Sigmoid colon (tissue), 7 donors: Measurements from ENCODE around the gene TBC1D22A. TPM values are rescaled to one million over a fixed set of nuclear protein-coding genes. Genes with fewer than 3 reads are reported as not detected.

Experiments
- DNase-seq: peaks from one replicate; pipeline ENCODE4 v3.0.0-alpha.2; 2019
- H3K27ac ChIP-seq, 4 donors: fragments of 200-600 bp; sonication (generic); one replicate each; pipeline ENCODE4 v1.5.1; 2016 to 2019; ENCODE audit warnings: mild to moderate bottlenecking in 1 of 4
- H3K27me3 ChIP-seq, 3 donors: fragments of 200-600 bp; sonication (generic); one replicate each; pipeline ENCODE4 v1.5.1; 2019; ENCODE audit warnings: mild to moderate bottlenecking in 1 of 3
- H3K36me3 ChIP-seq, 4 donors: fragments of 200-600 bp; sonication (generic); one replicate each; pipeline ENCODE4 v1.5.1; 2016 to 2019
- H3K4me1 ChIP-seq, 4 donors: fragments of 200-600 bp; sonication (generic); one replicate each; pipeline ENCODE4 v1.5.1; 2017 to 2019
- H3K4me3 ChIP-seq, 4 donors: fragments of 200-600 bp; sonication (generic); one replicate each; pipeline ENCODE4 v1.5.1; 2017 to 2019; ENCODE audit warnings: mild to moderate bottlenecking in 2 of 4, moderate library complexity in 1 of 4
- H3K9me3 ChIP-seq, 4 donors: fragments of 200-600 bp in 3 of 4; sonication (generic) in 3 of 4; one replicate each; pipeline versions ENCODE4 v1.5.1 to v1.6.1; 2013 to 2019
- EP300 ChIP-seq, 4 donors: sonication (generic); formaldehyde crosslinking; IDR thresholded peaks; one replicate each; pipeline ENCODE4 v1.6.1; 2017; ENCODE audit warnings: antibody characterized with exemption in 4 of 4
- POLR2A ChIP-seq, 2 donors: fragments of 450-650 bp; IDR thresholded peaks; one replicate each; pipeline ENCODE4 v1.6.1; 2016; ENCODE audit warnings: antibody characterized with exemption in 2 of 2, mild to moderate bottlenecking in 2 of 2, moderate library complexity in 2 of 2
- POLR2AphosphoS5 ChIP-seq, 4 donors: sonication (generic); formaldehyde crosslinking; IDR thresholded peaks; one replicate each; pipeline ENCODE4 v1.6.1; 2017; ENCODE audit warnings: antibody characterized with exemption in 4 of 4
- WGBS, 2 donors: extraction: QIAGEN DNeasy Blood & Tissue Kit; methylation state at CpG; one replicate each; pipeline ENCODE4 v1.1.7; 2013; 5-methylcytosine and 5-hydroxymethylcytosine counted together
- intact Hi-C: fragments of 100-400 bp; cut with DNase I; formaldehyde crosslinking; loops from one replicate; pipeline ENCODE4 v1.15.1; 2023
- polyA plus RNA-seq, 3 donors: library from polyadenylated mRNA; stranded (reverse); fragments of 200-250 nt; gene quantifications; one replicate each; pipeline ENCODE4 v1.2.3, GENCODE V29; 2013
- total RNA-seq, 4 donors: library from RNA; depleted of rRNA; stranded (reverse); fragments of >200 nt; gene quantifications; one replicate each; pipeline ENCODE4 v1.1.0, GENCODE V29; 2016
- TF ChIP-seq, protein P1 (sequence below), 4 experiments: fragments of 450-650 bp in 3 of 4; fragments of 200-600 bp in 1 of 4; IDR thresholded peaks; one replicate each; pipeline ENCODE4 v1.5.1; 2016 to 2019; ENCODE audit warnings: antibody characterized with exemption in 4 of 4, mild to moderate bottlenecking in 3 of 4, moderate library complexity in 2 of 4
- donor health status: healthy with polysubstance abuse.
- donor health status: Bipolar disorder and iron deficiency.
- donor health status: healthy.

The TBC1D22A gene
- total and polyA plus RNA-seq, 7 donors = 13.6 to 34.6 (median 14.3) TPM

DNA sequence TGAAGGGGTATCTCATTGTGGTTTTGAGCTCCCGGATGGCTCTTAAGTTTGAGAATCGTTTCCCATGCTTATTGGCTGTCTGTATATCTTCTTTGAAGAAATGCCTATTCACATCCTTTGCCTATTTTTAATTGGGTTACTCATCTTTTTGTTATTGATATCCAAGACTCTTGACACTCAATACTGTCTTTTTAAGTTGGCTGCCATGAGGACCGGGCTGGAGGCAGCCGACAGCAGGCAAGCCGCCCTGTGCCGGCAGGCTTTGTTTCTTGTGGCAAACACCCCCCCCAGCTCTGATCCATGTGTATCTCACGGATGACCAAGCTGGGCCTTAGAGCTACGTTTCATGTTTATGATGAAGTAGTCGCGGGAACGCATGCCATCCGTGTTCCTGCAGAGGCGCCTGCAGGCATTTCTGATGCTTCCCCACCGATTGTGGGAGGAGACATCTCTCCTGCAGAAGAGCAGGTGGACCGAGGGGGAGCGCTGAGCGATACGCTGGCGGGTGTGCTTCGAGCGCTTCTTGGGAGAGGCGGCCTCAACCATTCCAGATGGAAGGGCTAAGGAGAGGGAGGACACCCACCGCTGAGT lies 95.8 kb downstream of the TBC1D22A start:
- TF ChIP-seq, protein P1, sequence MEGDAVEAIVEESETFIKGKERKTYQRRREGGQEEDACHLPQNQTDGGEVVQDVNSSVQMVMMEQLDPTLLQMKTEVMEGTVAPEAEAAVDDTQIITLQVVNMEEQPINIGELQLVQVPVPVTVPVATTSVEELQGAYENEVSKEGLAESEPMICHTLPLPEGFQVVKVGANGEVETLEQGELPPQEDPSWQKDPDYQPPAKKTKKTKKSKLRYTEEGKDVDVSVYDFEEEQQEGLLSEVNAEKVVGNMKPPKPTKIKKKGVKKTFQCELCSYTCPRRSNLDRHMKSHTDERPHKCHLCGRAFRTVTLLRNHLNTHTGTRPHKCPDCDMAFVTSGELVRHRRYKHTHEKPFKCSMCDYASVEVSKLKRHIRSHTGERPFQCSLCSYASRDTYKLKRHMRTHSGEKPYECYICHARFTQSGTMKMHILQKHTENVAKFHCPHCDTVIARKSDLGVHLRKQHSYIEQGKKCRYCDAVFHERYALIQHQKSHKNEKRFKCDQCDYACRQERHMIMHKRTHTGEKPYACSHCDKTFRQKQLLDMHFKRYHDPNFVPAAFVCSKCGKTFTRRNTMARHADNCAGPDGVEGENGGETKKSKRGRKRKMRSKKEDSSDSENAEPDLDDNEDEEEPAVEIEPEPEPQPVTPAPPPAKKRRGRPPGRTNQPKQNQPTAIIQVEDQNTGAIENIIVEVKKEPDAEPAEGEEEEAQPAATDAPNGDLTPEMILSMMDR (IDR thresholded peaks at IDR 0.05) = no peak
- TF ChIP-seq EP300 (IDR thresholded peaks at IDR 0.05) = no peak
- no peak for TF ChIP-seq POLR2A (IDR thresholded peaks at IDR 0.05)
- no peak for TF ChIP-seq POLR2AphosphoS5 (IDR thresholded peaks at IDR 0.05)
- Histone ChIP-seq H3K9me3 (no peaks in the 10 kb centered on the region), H3K36me3 (no peaks in the 10 kb centered on the region), H3K4me3 (no peak overlapping the region), H3K27me3 (no peaks in the 10 kb centered on the region), H3K27ac (no peak overlapping the region), H3K4me1 (no peaks in the 10 kb centered on the region)
- intact Hi-C loops = no loop called here
- 97% methylated on average over 23 of the region's 23 CpGs for WGBS, 2 donors
- no peak for DNase-seq

DNA sequence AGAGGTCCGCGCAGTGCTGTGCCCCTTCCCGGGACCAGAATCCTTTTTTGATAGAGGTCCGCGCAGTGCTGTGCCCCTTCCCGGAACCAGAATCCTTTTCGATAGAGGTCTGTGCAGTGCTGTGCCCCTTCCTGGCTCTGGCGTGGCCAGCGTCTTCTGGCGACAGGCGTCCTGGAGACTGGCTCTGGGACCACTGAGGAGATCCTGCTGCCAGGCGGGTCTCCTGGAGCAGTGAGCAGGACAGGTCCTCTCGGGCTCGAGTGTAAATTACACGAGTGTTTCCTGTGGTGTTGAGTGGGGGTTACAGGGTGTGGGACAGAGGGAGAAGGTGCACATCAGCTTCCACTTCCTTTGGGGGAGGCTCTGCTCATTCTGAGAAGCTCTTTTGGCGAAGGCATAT lies 98.1 kb downstream of the TBC1D22A start:
- DNase-seq = no peak
- H3K36me3 ChIP-seq = no peaks in the 10 kb centered on the region
- TF ChIP-seq POLR2A (IDR thresholded peaks at IDR 0.05) = no peak
- no peak for TF ChIP-seq POLR2AphosphoS5 (IDR thresholded peaks at IDR 0.05)
- no peak for TF ChIP-seq EP300 (IDR thresholded peaks at IDR 0.05)
- TF ChIP-seq, protein P1 (IDR thresholded peaks at IDR 0.05) = no peak
- H3K4me3 ChIP-seq = no peak overlapping the region
- no peaks in the 10 kb centered on the region for H3K9me3 ChIP-seq
- no peak overlapping the region for H3K27ac ChIP-seq
- WGBS, 2 donors = 96% methylated on average over 16 of the region's 16 CpGs
- no peaks in the 10 kb centered on the region for H3K4me1 ChIP-seq
- H3K27me3 ChIP-seq = no peaks in the 10 kb centered on the region
- intact Hi-C loops = no loop called here

DNA sequence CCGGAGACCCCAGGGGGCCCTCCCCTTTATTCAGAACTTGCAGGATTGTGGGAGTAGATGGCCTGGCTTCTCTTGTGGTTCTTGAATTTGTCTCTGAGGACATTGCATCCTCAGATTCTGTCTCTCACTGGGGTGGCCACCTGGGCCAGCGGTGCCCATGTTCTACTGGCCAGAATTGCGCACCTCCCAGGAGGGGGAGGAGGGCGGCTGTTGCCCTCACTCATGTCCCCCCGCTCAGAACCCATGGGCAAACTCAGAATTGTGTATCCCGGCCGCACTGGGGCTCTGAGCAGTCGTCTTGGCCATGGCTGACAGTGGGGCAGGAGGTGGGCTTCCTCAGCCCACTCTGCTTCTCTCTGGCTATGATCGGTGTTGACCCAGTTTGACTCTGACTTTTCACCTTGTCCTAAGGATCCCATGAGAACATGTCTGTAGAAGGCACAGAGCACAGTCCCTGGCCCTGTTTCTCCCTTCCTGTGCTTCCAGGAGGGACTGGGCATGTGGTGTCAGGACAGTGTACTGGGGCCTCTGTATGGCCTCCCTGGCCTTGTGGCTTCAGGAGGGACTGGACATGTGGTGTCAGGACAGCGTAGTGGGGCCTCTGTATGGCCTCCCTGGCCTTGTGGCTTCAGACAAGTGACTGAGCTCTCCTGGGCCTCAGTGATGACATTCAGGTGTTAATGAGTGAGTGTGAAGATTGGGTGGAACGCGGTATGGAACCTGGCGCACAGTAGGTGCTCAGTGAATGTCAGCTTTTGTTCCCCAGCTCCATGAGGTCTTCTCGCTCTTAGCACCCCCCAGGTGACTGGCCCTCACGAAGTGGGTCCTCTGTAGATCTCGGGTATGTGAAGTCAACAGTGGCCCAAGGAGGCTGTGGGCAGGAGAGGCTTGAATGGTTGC lies 99.3 kb downstream of the TBC1D22A start:
- no peak for DNase-seq
- Histone ChIP-seq H3K4me3 (no peak overlapping the region), H3K4me1 (no peaks in the 10 kb centered on the region), H3K36me3 (no peaks in the 10 kb centered on the region), H3K27ac (no peak overlapping the region), H3K27me3 (no peaks in the 10 kb centered on the region), H3K9me3 (no peaks in the 10 kb centered on the region)
- no peak for TF ChIP-seq POLR2A (IDR thresholded peaks at IDR 0.05)
- TF ChIP-seq POLR2AphosphoS5 (IDR thresholded peaks at IDR 0.05) = no peak
- TF ChIP-seq EP300 (IDR thresholded peaks at IDR 0.05) = no peak
- TF ChIP-seq, protein P1 (IDR thresholded peaks at IDR 0.05) = no peak
- WGBS, 2 donors = 95 to 98% methylated on average over 16 of the region's 16 CpGs
- intact Hi-C loops = no loop called here

DNA sequence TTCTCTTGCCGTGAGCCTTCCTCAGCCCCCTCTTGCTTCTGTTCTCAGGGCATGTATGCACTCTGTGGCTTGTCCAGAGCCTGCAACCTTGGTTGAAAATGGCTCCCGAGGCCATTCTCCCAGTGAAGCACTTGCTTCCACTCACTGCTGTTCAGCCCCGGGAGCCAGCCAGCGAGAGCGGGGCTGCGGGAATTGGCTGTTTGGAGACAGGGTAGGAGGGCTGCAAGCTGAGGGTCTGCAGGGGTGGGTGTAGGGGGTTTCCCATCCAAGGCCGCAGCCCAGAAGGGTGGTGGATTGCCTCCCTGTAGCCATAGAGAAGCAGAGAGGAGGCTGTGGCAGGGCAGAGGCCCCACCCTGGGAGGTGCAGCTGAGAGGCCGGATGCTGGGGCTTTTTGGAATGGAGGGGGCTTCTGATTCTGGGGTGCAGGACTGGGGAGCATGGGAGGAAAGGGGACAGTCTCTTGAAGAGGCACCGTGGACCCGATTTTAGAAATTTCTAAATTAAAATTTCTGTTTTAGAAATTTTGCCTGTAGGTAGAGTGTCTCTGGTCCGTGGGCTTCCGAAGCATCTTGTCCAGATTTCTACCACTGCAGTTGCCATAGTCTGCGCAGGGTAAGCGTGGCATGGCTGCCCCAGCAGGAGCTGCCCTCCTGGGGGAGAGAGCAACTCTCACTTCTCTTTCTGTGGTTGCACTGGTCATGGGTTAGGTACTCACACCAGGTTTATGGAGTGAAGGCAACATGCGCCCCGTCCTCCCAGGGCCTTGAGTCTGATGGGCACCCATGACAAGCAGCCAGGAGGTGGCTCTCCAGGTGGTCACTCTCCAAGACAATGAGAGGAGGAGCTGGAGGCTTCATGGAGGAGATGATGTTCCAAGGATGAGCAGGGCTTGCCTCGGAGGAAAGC lies 100.2 kb downstream of the TBC1D22A start:
- Histone ChIP-seq H3K36me3 (no peaks in the 10 kb centered on the region), H3K4me1 (no peaks in the 10 kb centered on the region), H3K9me3 (no peaks in the 10 kb centered on the region), H3K27me3 (no peaks in the 10 kb centered on the region), H3K4me3 (no peak overlapping the region), H3K27ac (no peak overlapping the region)
- TF ChIP-seq POLR2A (IDR thresholded peaks at IDR 0.05) = no peak
- no peak for TF ChIP-seq POLR2AphosphoS5 (IDR thresholded peaks at IDR 0.05)
- no peak for TF ChIP-seq EP300 (IDR thresholded peaks at IDR 0.05)
- TF ChIP-seq, protein P1 (IDR thresholded peaks at IDR 0.05) = no peak
- no peak for DNase-seq
- WGBS, 2 donors = 91 to 95% methylated on average over 17 of the region's 17 CpGs
- intact Hi-C loops = no loop called here
